Adrenal gland (tissue), 12 donors: ENCODE results near the gene ARFGAP3. TPM values are rescaled to one million over a fixed set of nuclear protein-coding genes. Genes with fewer than 3 reads are reported as not detected.

Experiments used
- DNase-seq, 7 donors: peaks; one replicate each; pipeline ENCODE4 v3.0.0-alpha.2; 2019 to 2020
- H3K27ac ChIP-seq, 5 donors: fragments of 200-600 bp; sonication (generic) in 4 of 5; 1 replicate in 3 of 5; 2 replicates in 2 of 5; pipeline versions ENCODE4 v1.5.1 to v1.8.0; 2016 to 2020; ENCODE audit warnings: mild to moderate bottlenecking in 1 of 5
- H3K27me3 ChIP-seq: fragments of 200-600 bp; 2 replicates; pipeline ENCODE4 v1.8.0; 2021
- H3K36me3 ChIP-seq, 2 donors: fragments of 200-600 bp; replicated peaks in 1 of 2; 1 replicate in 1 of 2; 2 replicates in 1 of 2; pipeline versions ENCODE4 v1.5.1 to v1.8.0; 2018 to 2022
- H3K4me1 ChIP-seq, 2 donors: fragments of 200-600 bp; replicated peaks in 1 of 2; 1 replicate in 1 of 2; 2 replicates in 1 of 2; pipeline versions ENCODE4 v1.5.1 to v1.8.0; 2018 to 2021
- H3K4me3 ChIP-seq, 4 donors: fragments of 200-600 bp; sonication (generic) in 3 of 4; one replicate each; pipeline ENCODE4 v1.5.1; 2016 to 2018
- H3K9me3 ChIP-seq, 3 donors: fragments of 200-600 bp; sonication (generic) in 1 of 3; replicated peaks in 1 of 3; 1 replicate in 2 of 3; 2 replicates in 1 of 3; pipeline versions ENCODE4 v1.5.1 to v1.8.0; 2016 to 2021
- CTCF ChIP-seq, 6 experiments: fragments of 450-650 bp in 4 of 6; fragments of 200-600 bp in 2 of 6; sonication (generic) in 1 of 6; IDR thresholded peaks; 1 replicate in 5 of 6; 2 replicates in 1 of 6; pipeline versions ENCODE4 v1.5.1 to v1.8.0; 2016 to 2021; ENCODE audit warnings: antibody characterized with exemption in 6 of 6, mild to moderate bottlenecking in 2 of 6, moderate library complexity in 1 of 6
- POLR2A ChIP-seq, 2 donors: fragments of 450-650 bp; IDR thresholded peaks; one replicate each; pipeline ENCODE4 v1.6.1; 2017; ENCODE audit warnings: antibody characterized with exemption in 2 of 2, mild to moderate bottlenecking in 2 of 2, moderate library complexity in 1 of 2
- WGBS, 4 donors: extraction: QIAGEN DNeasy Blood & Tissue Kit in 2 of 4; methylation state at CpG; one replicate each; pipeline versions ENCODE4 v1.1.5 to v1.1.7; 2013 to 2017; 5-methylcytosine and 5-hydroxymethylcytosine counted together
- intact Hi-C, 2 donors: fragments of 100-400 bp; cut with DNase I; formaldehyde crosslinking; loops; one replicate each; pipeline versions ENCODE4 v1.14.1 to v1.15.0; 2022 to 2023
- polyA plus RNA-seq, 3 donors: library from polyadenylated mRNA; stranded (reverse); fragments of 200-250 nt in 2 of 3; fragments of 350-450 nt in 1 of 3; fragmentation: Illumina TruSeq in 1 of 3; extraction: RNeasy Lipid Tissue Mini Kit (QIAGEN cat#74804) in 1 of 3; gene quantifications; one replicate each; pipeline ENCODE4 v1.2.3, GENCODE V29; 2013 to 2014
- total RNA-seq, 9 donors: library from RNA; depleted of rRNA in 4 of 9; stranded (reverse); fragments of >200 nt in 4 of 9; fragments of 120-200 nt in 1 of 9; fragmentation: NEBNext Ultra II Directional in 1 of 9; extraction: Animal tissue kit (Norgen Biotek cat#: 25700) in 1 of 9; gene quantifications; one replicate each; pipeline versions ENCODE4 v1.1.0 to v1.2.4, GENCODE V29; 2013 to 2023
- donor health status: healthy with polysubstance abuse.
- donor health status: Bipolar disorder and iron deficiency.
- donor health status: DM: yes; HTN: yes; CAD: no.
- donor health status: DM: no; HTN: no; CAD: no.
- donor health status: DM: no; HTN: no; CAD: no.
- donor health status: DM: yes; HTN: yes; CAD: no.

The ARFGAP3 gene
- total and polyA plus RNA-seq, 12 donors = 48.7 to 268 (median 118) TPM

- WGBS, 4 donors = 87 to 92% (median 88%) methylated on average over 13 to 25 of the region's 25 CpGs
- H3K36me3 ChIP-seq = peaks cover 0 to 44% of the 10 kb centered on the region in 2 donors
Measured at GRCh38 chr22:42794551-42795510, 62.2 kb downstream of the ARFGAP3 start.

DNA sequence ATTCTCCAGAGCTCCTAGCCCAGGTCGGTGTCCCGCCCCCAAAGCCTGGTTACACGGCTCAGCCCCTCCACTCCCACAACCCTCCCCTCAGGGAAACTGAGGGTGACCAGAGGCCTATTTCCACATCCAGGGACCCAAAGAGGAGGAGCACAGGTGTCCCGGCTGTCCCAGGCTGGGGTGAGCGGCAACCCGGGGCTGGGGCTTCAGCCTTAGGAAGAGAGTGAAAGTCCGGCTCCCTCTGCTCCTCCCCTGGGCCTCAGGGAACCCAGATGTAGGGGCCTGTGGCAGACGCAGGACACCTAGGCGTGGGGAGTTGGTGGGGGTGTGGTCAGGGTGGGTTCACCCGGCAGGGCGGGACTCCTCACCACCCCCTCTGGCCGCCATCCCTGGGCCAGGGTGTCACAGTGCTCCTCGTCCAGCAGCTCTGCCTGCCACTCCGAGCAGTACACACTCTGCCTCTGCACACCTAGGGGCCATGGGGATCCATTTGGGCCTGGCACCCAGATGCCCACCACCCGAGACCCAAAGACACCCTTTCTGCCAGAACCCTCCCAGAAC lies 63.1 kb downstream of the ARFGAP3 start:
- H3K4me3 ChIP-seq = no peak overlapping the region
- DNase-seq = peak in 1 of 7 donors; percentile 27
- 77 to 90% (median 84%) methylated on average over 6 to 15 of the region's 15 CpGs for WGBS, 4 donors
- no peaks in the 10 kb centered on the region for H3K9me3 ChIP-seq
- peak overlapping the region in 3 of 5 donors; percentile 12 to 73 (median 43) for H3K27ac ChIP-seq
- TF ChIP-seq POLR2A (IDR thresholded peaks at IDR 0.05) = no peak
- no peak for TF ChIP-seq CTCF (IDR thresholded peaks at IDR 0.05)
- H3K27me3 ChIP-seq = no peaks in the 10 kb centered on the region
- peaks cover 0 to 16% of the 10 kb centered on the region in 2 donors for H3K4me1 ChIP-seq
- intact Hi-C loops = no loop called here
- H3K36me3 ChIP-seq = peaks cover 0 to 35% of the 10 kb centered on the region in 2 donors

More at GRCh38 chr22:42794551-42795510, 62.2 kb downstream of the ARFGAP3 start:
- Histone ChIP-seq H3K27ac (peak overlapping the region in 2 of 5 donors; percentile 12 to 73), H3K4me3 (no peak overlapping the region), H3K9me3 (no peaks in the 10 kb centered on the region), H3K4me1 (peaks cover 0 to 16% of the 10 kb centered on the region in 2 donors), H3K27me3 (no peaks in the 10 kb centered on the region)
- intact Hi-C loops = no loop called here
- peak in 1 of 7 donors; percentile 18 for DNase-seq
- no peak for TF ChIP-seq POLR2A (IDR thresholded peaks at IDR 0.05)
- TF ChIP-seq CTCF (IDR thresholded peaks at IDR 0.05) = no peak

DNA sequence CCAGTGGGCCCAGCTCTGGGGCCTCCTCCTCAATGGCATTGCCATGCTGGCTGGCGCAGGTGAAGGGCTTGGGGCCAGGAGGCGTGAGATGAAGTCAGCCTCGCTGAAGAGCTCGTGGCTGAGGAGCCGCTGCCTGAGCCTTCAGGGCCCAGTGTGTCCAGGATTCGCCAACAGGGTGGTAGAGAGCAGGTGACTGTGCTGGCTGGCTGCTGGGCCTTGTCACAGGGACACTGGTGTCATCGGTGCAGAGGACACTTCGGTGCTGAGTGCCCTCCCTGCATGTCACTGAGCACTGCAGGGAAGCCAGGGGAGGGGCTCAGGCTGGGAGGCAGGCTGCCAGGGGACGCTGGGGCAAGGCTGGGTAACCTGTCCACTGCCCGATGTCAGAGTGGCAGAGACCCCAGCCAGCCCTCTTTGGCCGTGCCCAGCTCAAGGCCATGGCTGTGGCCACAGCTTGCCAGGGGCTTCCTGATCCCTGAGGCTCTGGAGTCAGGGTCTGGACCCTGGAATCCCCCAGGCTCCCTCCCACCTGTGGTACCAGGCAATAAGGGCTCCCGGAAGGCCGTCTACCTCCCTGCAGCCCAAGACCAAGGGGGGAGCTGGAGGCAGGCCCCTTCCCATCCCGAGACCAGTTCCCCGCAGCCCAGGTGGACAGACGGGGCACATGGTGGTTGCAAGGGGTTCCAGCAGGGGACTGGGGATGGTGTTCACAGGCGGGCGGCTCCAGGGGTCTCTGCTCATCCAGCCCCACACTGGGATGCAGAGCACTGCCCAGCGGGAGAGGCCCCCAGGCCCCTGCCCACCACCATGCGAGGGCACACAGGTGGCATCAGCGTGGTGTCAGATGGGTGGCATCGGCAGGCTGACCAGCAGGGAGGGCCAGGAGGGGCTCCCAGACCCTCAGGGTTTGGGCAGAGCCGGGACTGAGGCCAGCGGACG lies 63.9 kb downstream of the ARFGAP3 start:
- Histone ChIP-seq H3K4me3 (no peak overlapping the region), H3K4me1 (peaks cover 0 to 16% of the 10 kb centered on the region in 2 donors), H3K9me3 (no peaks in the 10 kb centered on the region), H3K27me3 (no peaks in the 10 kb centered on the region), H3K27ac (peak overlapping the region in 4 of 5 donors; percentile 24 to 73 (median 56)), H3K36me3 (peaks cover 0 to 27% of the 10 kb centered on the region in 2 donors)
- 66 to 94% (median 80%) methylated on average over 6 to 25 of the region's 25 CpGs for WGBS, 4 donors
- TF ChIP-seq POLR2A (IDR thresholded peaks at IDR 0.05) (peak in 1 of 2 donors; percentile 42), CTCF (IDR thresholded peaks at IDR 0.05) (no peak)
- intact Hi-C loops = no loop called here
- peak; percentile 71 to 92 (median 88) for DNase-seq
